Osteoblast (primary cell): ENCODE data around the gene ZNF268. TPM values are rescaled to one million over a fixed set of nuclear protein-coding genes. Genes with fewer than 3 reads are reported as not detected.

Experiments
- DNase-seq: peaks from one replicate; pipeline ENCODE4 v3.0.0; 2011; ENCODE audit warnings: low spot score, mixed read lengths; ENCODE audit not compliant: insufficient read length; ENCODE audit errors: missing footprints
- H2AFZ ChIP-seq: 2 replicates; pipeline ENCODE4 v1.6.0; 2011; ENCODE audit warnings: mild to moderate bottlenecking, low read length
- H3K27ac ChIP-seq: 2 replicates; pipeline ENCODE4 v1.5.1; 2011; ENCODE audit warnings: mild to moderate bottlenecking, low read depth, low read length, moderate library complexity
- H3K27me3 ChIP-seq: 2 replicates; pipeline ENCODE4 v1.6.0; 2012; ENCODE audit warnings: mild to moderate bottlenecking, control low read depth, inconsistent platforms, low read length, moderate library complexity; ENCODE audit not compliant: insufficient read depth
- H3K36me3 ChIP-seq: 2 replicates; pipeline ENCODE4 v1.5.1; 2011; ENCODE audit warnings: mild to moderate bottlenecking, low read length, control low read depth, moderate library complexity; ENCODE audit not compliant: insufficient read depth
- H3K4me1 ChIP-seq: 2 replicates; pipeline ENCODE4 v1.5.1; 2011; ENCODE audit warnings: mild to moderate bottlenecking, low read length, control low read depth, moderate library complexity; ENCODE audit not compliant: insufficient read depth
- H3K4me2 ChIP-seq: 2 replicates; pipeline ENCODE4 v1.6.0; 2011; ENCODE audit warnings: mild to moderate bottlenecking, low read length; ENCODE audit not compliant: insufficient read depth
- H3K4me3 ChIP-seq: fragments of 200-600 bp; sonication (generic); 3 replicates; pipeline ENCODE4 v1.5.1; 2012; ENCODE audit warnings: mild to moderate bottlenecking, low read length, inconsistent platforms; ENCODE audit not compliant: insufficient read depth
- H3K79me2 ChIP-seq: 2 replicates; pipeline ENCODE4 v1.6.0; 2012; ENCODE audit warnings: mild to moderate bottlenecking, low read length, control low read depth, inconsistent platforms; ENCODE audit not compliant: insufficient read depth
- H3K9me3 ChIP-seq: 2 replicates; pipeline ENCODE4 v1.5.1; 2011; ENCODE audit warnings: low read depth, low read length, control low read depth
- H4K20me1 ChIP-seq: 2 replicates; pipeline ENCODE4 v1.6.0; 2012; ENCODE audit warnings: mild to moderate bottlenecking, low read length, control low read depth; ENCODE audit not compliant: insufficient read depth
- CTCF ChIP-seq: IDR thresholded peaks from 2 replicates; pipeline ENCODE4 v1.5.1; 2011; ENCODE audit warnings: mild to moderate bottlenecking, low read depth, low read length, moderate library complexity; ENCODE audit errors: extremely low read depth
- total RNA-seq: library from RNA; depleted of rRNA; stranded (reverse); fragments of >200 nt; gene quantifications from 2 replicates; pipeline ENCODE4 v1.2.3, GENCODE V29; 2012

ZNF268 gene
- total RNA-seq, 1 donor, result 20.3 TPM

- Histone ChIP-seq H3K36me3 (peaks cover 92% of the 10 kb centered on the region), H3K79me2 (peaks cover 11% of the 10 kb centered on the region)
- no peak for TF ChIP-seq CTCF
These were observed 8.9 kb downstream of the ZNF268 start for GRCh38 chr12:133190176-133190575.

DNA sequence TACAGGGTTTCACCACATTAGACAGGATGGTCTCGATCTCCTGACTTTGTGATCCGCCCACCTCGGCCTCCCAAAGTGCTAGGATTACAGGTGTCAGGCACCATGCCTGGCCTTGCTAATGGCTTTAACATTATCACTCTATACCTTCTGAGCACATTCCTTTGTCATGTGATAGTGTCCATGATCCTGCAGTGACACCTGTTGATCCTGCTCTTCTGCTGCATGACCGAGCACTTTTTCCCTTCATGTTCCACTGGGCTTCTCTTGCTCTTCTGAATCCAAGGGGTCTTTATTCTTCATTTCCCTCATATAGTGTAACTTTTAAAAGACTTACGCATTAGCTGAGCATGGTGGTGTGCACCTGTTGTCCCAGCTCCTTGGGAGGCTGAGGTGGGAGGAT is 11.6 kb downstream of the ZNF268 start:
- Histone ChIP-seq H2AFZ (no peak overlapping the region), H3K36me3 (peaks cover 84% of the 10 kb centered on the region), H3K27ac (no peak overlapping the region), H3K4me3 (no peak overlapping the region), H3K27me3 (no peaks in the 10 kb centered on the region), H3K4me1 (no peaks in the 10 kb centered on the region), H3K9me3 (peaks cover 45% of the 10 kb centered on the region), H3K79me2 (peaks cover under 1% of the 10 kb centered on the region), H3K4me2 (no peak overlapping the region), H4K20me1 (no peaks in the 10 kb centered on the region)
- no peak for DNase-seq
- TF ChIP-seq CTCF, result no peak

More at GRCh38 chr12:133190176-133190575, 8.9 kb downstream of the ZNF268 start:
- H3K27me3 ChIP-seq, result no peaks in the 10 kb centered on the region
- H2AFZ ChIP-seq, result no peak overlapping the region
- H3K4me2 ChIP-seq, result no peak overlapping the region
- H3K27ac ChIP-seq, result no peak overlapping the region
- peaks cover 39% of the 10 kb centered on the region for H3K9me3 ChIP-seq
- H3K4me1 ChIP-seq, result no peaks in the 10 kb centered on the region
- no peak overlapping the region for H3K4me3 ChIP-seq
- no peaks in the 10 kb centered on the region for H4K20me1 ChIP-seq
- DNase-seq, result no peak

- Histone ChIP-seq H3K4me1 (no peaks in the 10 kb centered on the region), H4K20me1 (no peaks in the 10 kb centered on the region), H3K27me3 (no peaks in the 10 kb centered on the region), H3K4me3 (no peak overlapping the region), H3K9me3 (peaks cover 53% of the 10 kb centered on the region), H3K79me2 (no peaks in the 10 kb centered on the region), H3K36me3 (peaks cover 26% of the 10 kb centered on the region), H2AFZ (no peak overlapping the region), H3K4me2 (no peak overlapping the region), H3K27ac (no peak overlapping the region)
- DNase-seq, result no peak
- TF ChIP-seq CTCF, result no peak
These were observed 20.6 kb downstream of the ZNF268 start for GRCh38 chr12:133201888-133202287.

DNA sequence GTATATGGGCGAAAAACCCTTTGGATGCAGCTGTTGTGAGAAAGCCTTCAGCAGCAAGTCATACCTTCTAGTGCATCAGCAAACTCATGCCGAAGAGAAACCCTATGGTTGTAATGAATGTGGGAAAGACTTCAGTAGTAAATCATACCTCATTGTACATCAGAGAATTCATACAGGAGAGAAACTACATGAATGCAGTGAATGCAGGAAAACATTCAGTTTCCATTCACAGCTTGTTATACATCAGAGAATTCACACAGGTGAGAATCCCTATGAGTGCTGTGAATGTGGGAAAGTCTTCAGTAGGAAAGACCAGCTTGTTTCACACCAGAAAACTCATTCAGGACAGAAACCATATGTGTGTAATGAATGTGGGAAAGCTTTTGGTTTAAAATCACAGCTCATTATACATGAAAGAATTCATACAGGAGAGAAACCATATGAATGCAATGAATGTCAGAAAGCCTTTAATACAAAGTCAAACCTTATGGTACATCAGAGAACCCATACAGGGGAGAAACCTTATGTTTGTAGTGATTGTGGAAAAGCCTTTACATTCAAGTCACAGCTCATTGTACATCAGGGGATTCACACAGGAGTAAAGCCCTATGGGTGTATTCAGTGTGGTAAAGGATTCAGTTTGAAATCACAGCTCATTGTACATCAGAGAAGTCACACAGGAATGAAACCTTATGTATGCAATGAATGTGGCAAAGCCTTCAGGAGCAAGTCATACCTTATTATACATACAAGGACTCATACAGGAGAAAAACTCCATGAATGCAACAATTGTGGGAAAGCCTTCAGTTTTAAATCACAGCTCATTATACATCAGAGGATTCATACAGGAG is 21.4 kb downstream of the ZNF268 start:
- no peaks in the 10 kb centered on the region for H3K27me3 ChIP-seq
- no peaks in the 10 kb centered on the region for H3K79me2 ChIP-seq
- no peak for DNase-seq
- H2AFZ ChIP-seq, result no peak overlapping the region
- H3K4me2 ChIP-seq, result no peak overlapping the region
- H3K4me3 ChIP-seq, result no peak overlapping the region
- H4K20me1 ChIP-seq, result no peaks in the 10 kb centered on the region
- TF ChIP-seq CTCF, result no peak
- H3K36me3 ChIP-seq, result peaks cover 26% of the 10 kb centered on the region
- peaks cover 53% of the 10 kb centered on the region for H3K9me3 ChIP-seq
- no peak overlapping the region for H3K27ac ChIP-seq
- H3K4me1 ChIP-seq, result no peaks in the 10 kb centered on the region
